Subcutaneous adipose tissue (tissue), 4 donors: Measurements from ENCODE around the gene MRPL21. TPM values are rescaled to one million over a fixed set of nuclear protein-coding genes. Genes with fewer than 3 reads are reported as not detected.

Experiments
- CTCF ChIP-seq: fragments of 450-650 bp; IDR thresholded peaks from one replicate; pipeline ENCODE4 v1.5.1; 2016; ENCODE audit warnings: low read depth, mild to moderate bottlenecking, control low read depth, antibody characterized with exemption, moderate library complexity
- total RNA-seq, 4 donors: library from RNA; depleted of rRNA; stranded (reverse); fragments of >200 nt; gene quantifications; one replicate each; pipeline ENCODE4 v1.1.0, GENCODE V29; 2016

The MRPL21 gene
- total RNA-seq, 4 donors from 2014 or later = 23.5 to 47.6 (median 37.6) TPM

GRCh38 chr11:68890490-68891231 lies 13.0 kb downstream of the MRPL21 start:
- no peak for TF ChIP-seq CTCF

GRCh38 chr11:68889948-68890446 lies 13.6 kb downstream of the MRPL21 start:
- no peak for TF ChIP-seq CTCF

GRCh38 chr11:68882391-68882790 lies 21.2 kb downstream of the MRPL21 start:
- TF ChIP-seq CTCF = no peak

- TF ChIP-seq CTCF = no peak
These were observed 22.3 kb downstream of the MRPL21 start for GRCh38 chr11:68881320-68881719.

GRCh38 chr11:68880851-68881250 lies 22.8 kb downstream of the MRPL21 start:
- TF ChIP-seq CTCF = no peak

GRCh38 chr11:68878022-68878421 lies 25.6 kb downstream of the MRPL21 start:
- TF ChIP-seq CTCF = no peak

- TF ChIP-seq CTCF = no peak
These were observed 31.2 kb downstream of the MRPL21 start for GRCh38 chr11:68872216-68873003.
